Stimulated activated CD4-positive, alpha-beta T cell treated with anti-CD3 and anti-CD28 coated beads, TNF-alpha, amount 100 ng/mL, for 24 hours (primary cell): ENCODE data around the gene CNDP1.
"Not testable (repeated sequence)": the region's sequence is repeated elsewhere in the genome, so short reads cannot be mapped to it uniquely, and the experiment has no call there.

ENCODE experiments used
- DNase-seq, 3 experiments: peaks; one replicate each; pipeline ENCODE4 v3.0.0-alpha.2; 2020; ENCODE audit warnings: low read depth in 3 of 3

Gene CNDP1, protein sequence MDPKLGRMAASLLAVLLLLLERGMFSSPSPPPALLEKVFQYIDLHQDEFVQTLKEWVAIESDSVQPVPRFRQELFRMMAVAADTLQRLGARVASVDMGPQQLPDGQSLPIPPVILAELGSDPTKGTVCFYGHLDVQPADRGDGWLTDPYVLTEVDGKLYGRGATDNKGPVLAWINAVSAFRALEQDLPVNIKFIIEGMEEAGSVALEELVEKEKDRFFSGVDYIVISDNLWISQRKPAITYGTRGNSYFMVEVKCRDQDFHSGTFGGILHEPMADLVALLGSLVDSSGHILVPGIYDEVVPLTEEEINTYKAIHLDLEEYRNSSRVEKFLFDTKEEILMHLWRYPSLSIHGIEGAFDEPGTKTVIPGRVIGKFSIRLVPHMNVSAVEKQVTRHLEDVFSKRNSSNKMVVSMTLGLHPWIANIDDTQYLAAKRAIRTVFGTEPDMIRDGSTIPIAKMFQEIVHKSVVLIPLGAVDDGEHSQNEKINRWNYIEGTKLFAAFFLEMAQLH

DNA sequence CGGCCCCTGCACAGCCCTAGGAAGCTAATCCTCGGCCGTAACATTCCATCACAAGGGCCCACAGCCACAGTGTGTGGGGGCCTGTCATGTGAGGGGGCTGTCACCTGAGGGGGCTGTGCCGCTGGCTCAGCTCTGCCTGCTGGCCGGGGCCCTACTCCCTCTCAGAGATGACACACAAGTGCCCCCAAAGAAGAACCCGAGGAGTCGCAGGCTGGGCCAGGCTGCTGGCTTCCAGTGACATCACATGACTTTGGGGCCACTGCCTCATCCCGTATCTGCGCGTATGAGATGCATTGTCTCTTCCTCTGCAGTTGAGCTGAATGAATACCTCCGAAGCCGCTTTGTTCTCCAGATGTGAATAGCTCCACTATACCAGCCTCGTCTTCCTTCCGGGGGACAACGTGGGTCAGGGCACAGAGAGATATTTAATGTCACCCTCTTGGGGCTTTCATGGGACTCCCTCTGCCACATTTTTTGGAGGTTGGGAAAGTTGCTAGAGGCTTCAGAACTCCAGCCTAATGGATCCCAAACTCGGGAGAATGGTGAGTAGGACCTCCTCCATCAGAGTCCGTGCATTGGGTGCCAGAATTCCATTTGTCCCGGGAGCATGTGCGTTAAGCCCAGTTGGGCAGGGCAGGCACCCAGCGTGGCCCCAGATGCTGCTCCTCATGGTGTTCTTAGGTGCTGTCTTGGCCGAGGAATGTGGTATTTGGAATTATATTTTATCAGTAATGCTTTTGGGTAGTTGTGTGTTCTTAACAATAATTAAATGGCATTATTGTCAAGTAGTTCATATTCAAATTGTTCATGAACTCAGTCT is at the start of gene CNDP1:
CNDP1 (plus strand) TSS at position 351 of the 820 bp plus-strand sequence; CDS start at position 519, 168 bp downstream.
- DNase-seq, result no peak

DNA sequence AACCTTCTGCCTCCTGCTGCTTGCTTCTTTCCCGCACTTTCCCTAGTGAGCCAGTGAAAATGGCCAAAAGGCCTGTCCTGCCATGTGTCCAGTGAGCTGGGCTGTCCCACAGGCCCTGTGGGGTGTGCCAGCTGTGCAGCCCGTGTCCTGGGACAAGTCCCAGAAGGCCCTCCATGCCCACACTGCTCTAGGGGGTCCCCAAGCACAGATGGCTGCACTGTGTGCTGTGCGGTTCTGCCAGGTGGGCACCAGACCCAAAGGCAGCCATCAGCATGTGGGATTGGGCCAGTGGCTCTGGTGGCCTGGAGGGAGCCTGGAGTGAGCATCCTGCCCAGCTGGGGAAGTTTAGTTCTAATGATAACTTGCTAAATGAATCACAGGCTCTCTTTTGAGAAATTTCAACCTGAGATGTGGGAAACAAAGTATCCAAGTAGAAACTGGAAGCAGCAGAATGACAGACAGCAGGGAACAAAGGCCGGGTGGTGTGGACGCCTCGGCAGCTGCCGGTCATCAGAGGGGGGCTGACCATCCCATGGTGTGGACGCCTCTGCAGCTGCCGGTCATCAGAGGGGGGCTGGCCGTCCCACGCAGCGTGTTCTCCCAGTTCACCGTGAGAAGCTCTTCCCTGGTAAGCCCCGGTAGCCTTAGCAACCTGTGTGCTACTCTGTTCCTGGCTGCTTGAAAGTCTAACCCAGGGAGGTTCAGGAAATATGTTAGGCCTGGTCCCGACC is 48.0 kb upstream of the CNDP1 start:
- no peak for DNase-seq

DNA sequence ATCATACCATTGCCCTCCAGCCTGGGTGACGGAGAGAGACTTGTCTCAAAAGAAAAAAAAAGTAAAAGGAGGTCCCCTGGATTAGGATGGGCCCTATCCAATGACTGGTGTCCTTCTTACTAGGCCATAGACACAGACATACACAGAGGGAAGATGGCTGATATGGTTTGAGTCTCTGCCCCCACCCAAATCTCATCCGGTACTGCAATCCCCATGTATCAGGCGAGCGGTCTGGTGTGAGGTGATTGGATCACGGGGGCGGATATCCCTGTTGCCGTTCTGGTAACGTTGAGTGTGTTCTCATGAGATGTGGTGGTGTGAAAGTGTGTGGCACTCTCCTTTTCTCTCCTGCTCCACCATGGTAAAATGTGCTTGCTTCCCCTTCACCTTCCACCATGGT is 45.9 kb upstream of the CNDP1 start:
- no peak for DNase-seq

DNA sequence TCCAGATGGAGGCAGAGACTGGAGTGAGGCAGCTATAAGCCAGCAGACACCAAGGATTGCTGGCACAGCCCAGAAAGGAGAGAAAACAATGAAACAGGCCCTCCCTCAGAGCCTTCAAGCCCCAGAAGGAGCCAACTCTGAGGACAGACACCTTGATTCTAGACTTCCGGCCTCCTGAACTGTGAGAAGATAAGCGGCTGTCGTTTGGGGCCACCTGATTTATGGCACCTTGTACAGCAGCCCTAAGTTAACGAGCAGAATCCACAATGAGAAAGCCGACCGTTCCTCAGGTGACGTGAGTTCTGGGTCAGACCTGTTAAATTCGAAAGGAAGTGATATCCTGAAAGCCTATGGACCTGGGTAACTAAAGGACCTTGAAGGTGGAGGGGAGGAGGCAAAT is 45.4 kb upstream of the CNDP1 start:
- DNase-seq, result no peak

DNA sequence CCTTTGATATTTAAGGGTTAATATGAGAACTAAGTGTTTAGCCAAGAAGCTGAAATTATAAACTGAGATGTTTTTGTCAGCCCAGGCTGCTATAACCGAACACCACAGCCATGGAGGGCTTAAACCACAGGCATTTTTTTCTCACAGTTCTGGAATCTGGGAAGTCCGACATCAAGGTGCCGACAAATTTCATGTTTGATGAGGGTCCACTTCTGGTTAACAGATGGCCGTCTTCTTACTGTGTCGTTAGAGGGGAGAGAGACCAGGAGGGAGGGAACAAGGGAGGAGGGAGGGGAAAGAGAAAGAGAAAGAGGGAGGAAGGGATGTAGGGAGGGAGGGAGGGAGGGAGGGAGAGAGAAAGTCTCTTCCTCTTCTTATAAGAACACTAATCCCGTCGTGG is 44.6 kb upstream of the CNDP1 start:
- no peak for DNase-seq

DNA sequence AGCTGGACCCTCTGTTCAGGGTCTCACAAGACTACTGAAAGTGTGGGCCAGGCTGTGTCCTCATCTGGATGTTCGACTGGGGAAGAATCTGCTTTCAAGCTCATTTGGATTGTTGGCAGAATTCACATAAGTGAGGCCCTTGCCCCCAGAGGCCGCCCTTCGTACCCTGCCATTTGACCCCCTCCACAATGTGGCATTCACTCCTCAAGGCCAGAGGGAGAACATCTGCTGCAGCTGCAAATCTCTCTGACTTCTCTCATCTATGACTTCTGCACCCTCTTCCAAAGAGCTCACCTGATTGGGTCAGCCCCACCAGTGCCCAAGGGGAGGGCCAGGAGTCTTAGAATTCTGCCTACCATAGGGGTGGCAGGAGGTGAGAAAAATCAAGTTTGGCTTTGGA is 42.0 kb upstream of the CNDP1 start:
- no peak for DNase-seq

DNA sequence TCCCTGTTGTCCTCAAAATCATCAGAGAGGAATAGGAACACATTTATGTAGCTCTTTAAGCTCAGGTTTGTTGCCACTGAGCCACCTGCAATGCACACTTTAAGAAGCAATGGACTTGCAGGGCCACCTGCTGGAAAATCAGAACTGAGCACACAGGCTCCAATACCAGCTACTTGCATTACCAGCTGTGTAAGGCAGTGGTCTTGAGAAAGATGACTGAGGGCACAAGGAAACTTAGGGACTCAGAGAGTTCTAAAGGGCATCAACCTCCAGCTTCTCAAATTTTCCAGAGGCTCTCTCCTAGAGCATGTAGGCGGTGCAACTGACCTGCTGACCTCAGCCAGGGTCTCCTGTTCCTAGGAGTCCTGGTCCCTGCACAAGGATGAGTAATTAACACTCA is 40.6 kb upstream of the CNDP1 start:
- peak in 1 of 3 experiments; percentile 14 for DNase-seq

DNA sequence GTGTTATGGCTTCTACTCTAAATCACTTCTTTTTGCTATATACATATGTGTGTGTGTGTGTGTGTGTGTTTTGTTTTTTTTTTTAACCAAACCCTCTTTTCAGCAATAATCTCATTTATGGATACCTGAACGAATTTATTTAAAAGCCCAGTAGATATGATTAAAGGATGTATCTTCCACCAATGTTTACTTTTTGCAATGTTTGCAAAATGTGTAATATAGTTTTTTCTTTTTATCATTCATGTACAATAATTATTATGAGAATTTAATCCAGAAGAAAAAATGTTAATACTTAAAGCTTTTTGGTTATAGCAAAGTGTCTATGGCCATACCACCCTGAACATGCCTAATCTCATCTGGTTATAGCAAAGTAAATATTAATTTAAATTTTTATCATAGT is 39.8 kb upstream of the CNDP1 start:
- no peak for DNase-seq

DNA sequence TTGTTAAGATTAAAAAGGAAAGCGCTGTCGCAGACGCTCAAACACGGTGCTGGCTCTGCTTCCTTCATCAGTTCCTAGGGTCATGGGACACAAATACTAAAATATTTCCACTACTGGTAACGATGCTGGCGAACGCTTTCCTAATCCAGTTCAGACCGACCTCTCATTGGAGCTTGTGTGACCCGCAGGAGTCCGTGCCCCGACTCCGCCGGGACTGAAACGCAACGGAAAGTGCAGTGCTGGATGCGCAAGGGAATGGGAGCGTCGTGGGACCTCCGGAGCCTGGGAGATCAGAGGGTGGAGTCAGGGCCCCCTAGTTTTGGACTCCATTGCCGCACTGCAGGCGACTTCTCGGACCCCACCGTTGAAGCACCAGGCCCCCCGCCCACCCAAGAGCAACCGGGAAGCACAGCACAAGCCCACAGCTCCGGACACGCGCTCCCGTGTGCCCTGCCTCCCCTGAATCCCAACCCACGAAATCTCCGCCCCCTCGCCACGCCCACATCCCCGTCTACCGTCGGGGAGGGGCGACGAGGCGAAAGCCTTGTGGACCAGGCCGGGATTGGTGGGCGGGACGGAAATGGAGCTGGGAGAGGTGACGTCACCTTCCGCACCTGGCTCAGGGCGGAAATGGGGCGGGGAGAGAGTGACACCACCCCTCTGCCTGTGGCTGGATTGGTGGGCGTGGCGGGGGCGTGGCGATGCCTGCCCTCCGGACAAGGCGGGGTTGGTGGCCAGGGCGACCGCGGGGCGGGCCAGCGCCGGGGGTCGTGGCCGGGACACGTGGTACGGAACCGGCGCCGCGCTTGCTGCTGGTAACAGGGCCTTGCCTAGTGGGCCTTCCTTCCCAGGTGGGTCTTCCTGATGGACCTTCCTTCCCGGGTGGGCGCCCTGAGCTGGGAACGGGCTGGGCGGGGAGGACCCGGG is 38.5 kb upstream of the CNDP1 start, which contains the start of gene CNDP2:
CNDP2 (plus strand) TSS at position 783 of the 927 bp plus-strand sequence. CDS start 3,611 bp downstream, outside the sequence.
- DNase-seq, result peak; percentile 99 to 100 (median 99)

DNA sequence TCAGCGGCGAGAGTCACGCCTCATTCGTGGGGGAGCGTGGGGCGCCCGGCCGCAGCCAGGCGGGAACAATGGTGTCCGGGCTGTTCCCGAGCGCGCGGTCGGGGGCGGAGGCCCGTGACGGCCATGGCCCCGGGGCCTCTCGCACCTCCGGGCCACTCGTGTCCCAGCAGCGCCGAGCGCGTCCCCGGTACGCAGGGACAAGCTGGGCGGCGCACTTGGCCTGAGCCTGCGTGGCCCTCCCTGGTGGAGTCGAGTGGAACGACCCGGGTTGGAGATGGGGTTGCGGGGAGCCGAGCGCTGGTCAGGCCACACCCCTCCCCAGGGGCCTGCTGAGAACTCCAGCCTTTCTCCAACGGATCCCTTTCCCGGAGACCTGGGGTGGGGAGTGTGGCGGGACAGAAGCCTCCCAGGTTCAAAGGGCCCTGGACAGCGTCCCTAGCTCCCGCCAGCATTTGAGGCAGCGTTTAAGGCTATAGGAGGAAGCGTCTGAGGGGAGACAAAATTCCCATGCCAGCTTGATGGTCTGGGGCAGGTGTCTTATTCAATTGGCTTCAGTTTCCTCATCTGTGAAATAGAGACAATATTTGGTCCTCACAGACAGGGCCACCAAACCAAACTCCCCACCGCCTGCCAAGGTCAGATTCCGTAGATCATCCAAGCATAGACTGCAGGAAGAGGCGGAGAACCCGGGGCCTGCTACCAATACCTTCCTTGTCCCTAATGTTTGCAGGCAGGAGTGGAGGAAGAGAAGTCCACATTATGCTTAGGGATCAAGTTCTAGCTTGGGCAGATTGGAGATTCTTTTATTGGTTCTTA is 37.6 kb upstream of the CNDP1 start:
- peak in 2 of 3 experiments; percentile 8 to 33 for DNase-seq

DNA sequence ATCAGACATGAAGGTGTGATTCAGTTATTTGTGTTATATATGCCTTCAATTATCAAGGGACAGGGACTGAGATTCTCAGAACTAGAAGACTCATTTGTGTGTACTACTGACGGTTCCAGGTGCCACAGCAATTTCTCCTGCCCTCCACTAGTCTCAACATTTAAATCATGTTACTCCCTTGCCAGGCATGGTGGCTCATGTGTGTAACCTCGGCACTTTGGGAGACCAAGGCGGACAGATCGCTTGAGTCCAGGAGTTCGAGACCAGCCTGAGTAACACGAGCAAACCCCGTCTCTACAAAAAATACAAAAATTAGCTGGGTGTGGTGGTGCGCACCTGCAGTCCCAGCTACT is 37.0 kb upstream of the CNDP1 start:
- DNase-seq, result no peak

DNA sequence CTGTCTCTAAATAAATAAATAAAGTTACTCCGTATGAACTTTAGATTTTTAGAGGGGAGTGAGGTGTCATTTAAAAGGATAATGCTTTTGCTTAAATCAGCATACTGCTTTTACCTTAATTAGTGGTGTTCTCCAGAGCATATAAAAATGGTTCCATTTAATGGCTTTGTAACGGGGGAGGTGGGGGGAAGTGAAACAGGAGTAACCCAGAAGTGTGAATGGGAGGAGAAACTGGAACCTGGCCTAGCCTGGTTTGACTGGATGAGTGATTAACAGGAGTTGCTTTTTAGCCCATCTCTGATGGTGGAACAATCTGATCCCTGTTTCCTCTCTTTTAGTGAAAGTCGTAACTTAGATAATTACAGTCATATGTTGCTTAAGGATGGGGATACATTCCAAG is 36.5 kb upstream of the CNDP1 start:
- no peak for DNase-seq

DNA sequence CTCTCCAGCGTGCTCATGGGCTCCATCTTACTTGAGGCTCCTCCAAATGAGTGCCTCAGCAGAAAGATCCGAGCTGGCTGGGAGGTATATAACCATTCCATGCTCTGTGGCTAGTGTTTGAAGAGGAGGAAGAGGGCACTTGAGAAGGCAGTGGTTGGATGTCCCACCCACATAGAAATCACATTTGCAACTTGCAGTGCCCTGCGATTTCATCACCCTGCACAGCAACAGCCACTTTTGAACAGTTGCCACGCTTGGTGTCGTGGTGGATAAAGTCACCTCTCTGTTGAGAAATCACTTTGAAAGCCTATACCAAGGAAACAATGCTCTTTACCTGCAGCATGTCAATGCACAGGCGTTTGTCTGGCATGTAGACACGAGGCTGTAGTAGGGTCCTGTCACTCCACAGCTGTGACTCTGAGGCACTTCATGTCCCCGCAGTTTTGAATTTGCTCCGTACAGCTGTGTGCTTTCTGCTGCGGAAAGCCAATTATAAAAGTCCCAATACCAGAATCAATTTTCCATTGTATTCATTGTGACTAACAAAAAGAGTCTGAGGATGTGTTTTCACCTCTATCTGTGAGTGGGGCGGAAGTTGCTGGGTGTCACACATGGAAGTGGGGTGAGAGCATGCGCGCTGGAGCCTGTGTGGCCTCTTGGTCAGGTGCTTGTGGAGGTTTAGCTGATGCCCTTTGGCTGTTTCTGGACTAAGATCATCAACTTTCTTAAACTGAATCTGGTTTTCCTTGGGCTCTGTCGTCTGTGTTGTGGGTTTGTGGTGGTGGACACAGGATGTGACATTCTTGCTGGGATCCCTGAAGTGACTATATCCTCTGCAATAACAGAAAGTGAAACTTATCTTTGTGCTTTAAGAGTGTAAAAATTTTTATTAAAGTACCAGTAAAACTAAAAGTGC is 35.3 kb upstream of the CNDP1 start:
- peak; percentile 66 to 79 (median 67) for DNase-seq

DNA sequence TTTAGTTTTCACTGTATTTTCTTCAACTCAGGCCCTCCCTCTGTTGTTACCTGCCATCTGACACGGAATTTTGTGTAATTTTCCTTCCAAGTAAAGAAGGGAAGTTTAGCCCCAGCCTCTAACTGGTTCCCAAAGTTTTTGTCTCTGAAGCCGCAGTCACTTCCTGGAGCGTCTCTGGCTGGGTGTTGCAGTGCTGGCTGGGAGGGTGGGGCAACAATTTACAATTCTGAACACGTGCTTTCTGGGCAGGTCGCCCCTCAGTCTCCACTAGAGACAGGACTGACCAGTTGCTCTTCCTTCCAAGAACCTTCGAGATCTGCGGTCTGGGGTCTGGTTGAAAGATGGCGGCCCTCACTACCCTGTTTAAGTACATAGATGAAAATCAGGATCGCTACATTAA is 34.7 kb upstream of the CNDP1 start:
- peak; percentile 8 to 23 (median 13) for DNase-seq

DNA sequence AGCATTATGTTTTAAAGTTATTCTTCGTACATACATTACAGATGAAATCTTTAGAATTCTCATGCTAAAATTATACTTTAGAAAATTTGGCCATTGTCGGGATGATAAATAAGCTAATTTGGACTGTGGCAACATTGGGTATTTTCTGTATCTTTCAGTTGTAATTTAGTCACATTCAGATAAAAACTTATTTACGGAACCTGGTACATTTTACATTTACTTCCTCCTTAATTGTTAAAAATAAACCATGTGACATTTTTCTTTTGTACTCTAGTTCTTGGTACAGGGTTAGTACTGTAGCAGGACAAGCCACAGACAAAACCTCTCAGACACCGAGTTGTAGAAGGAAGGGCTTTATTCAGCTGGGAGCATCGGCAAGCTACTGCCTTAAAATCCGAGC is 33.9 kb upstream of the CNDP1 start:
- DNase-seq, result no peak

DNA sequence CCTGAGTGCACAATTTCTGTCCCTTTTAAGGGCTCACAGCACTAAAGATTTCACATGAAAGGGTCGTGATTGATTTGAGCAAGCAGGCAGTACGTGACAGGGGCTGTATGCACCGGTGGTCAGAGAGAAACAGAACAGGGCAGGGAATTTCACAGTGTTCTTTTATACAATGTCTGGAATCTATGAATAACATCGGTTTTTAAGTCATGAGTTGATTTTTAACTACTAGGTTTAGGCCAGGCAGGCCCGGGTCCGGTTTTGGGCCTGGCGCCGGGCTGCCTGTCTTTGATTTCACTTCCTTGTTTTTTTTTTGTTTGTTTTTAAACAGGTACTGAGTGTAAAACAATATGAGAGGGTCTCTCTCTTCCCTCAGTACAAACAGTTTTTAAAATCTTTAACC is 33.5 kb upstream of the CNDP1 start:
- not testable (repeated sequence) for DNase-seq

DNA sequence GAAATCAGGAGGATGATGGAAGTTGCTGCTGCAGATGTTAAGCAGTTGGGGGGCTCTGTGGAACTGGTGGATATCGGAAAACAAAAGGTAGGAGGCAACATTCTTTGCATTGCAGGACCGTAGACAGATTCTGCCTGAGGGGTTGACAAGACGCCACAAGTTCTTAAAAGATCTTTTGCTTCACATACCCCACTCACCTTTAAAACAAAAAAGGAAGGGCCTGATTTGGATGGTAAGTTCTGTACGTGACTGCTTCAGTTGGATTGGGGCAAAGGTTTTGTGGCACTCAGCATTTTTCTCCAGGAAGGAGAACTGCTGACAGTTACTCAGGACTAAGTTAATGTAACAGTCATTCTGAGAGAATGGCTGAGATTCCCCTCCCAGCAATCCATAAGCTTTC is 32.9 kb upstream of the CNDP1 start:
- DNase-seq, result no peak

DNA sequence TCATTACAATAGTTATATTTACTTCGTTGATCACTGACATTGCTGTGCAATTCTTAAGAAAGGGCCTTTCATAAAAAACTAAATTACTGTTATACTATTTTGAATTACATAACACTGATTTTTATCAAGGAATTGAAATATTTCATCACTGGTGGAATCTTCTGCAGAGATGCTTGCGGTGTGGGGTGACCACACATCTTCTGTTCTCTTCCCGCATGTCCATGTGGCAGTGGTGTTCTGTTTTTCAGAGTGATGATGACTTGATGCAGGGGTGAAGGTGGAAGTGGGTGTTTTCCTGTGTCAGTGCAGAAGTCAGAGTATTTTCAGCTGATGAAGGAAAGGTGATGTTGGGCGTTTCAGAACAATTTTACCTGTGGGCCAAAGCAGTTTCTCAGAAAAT is 31.2 kb upstream of the CNDP1 start:
- DNase-seq, result no peak

DNA sequence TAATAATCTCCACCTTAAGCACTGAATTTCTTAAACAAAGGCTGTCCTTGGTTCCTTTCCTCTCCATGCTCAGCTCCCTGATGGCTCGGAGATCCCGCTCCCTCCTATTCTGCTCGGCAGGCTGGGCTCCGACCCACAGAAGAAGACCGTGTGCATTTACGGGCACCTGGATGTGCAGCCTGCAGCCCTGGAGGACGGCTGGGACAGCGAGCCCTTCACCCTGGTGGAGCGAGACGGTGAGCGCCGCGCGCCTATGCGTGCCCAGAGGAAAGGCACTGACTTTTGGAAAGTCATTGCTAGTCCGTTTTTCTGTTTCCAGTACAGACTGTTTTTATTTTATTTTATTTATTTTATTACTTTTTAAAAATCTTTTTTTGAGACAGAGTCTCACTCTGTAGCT is 28.5 kb upstream of the CNDP1 start:
- DNase-seq, result no peak
